ENCODE results near the gene RNU4-1. TPM values are rescaled to one million over a fixed set of nuclear protein-coding genes. Genes with fewer than 3 reads are reported as not detected.

RNU4-1 gene
- total RNA-seq, 1 donor from 2014 or later = 3,997 TPM

DNA sequence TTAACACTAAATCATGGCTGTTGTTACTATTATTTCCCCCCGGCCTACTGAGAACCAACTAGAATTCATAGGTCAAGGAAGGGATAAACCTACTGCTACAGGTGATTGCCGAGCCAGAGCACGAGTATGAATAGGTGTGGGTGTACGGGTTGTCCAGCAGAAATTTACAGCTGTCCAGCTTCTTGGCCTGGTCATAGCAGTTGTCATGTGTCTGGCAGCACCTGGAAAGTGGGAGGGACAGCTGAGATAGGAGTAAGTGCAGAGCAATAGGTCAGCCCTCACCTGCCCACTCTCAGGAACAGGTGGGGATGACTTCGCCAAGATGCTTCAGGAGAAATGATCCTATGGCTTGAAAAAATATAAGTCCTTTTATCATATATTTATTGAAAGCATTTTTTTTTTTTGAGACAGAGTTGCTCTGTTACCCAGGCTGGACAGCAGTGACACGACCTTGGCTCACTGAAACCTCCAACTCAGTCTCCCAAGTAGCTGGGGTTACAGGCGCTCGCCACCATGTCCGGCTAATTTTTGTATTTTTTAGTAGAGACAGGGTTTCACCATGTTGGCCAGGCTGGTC lies 31.9 kb upstream of the RNU4-1 start:
- H3K27me3 Mint-ChIP-seq = peaks cover 9% of the 10 kb centered on the region
- H3K4me3 Mint-ChIP-seq = peak overlapping the region; percentile 83
- no peak for ATAC-seq (ENCODE audit: low read depth)
- ChIA-PET POLR2A (no interaction called here), CTCF (interaction anchor here (1.3 kb wide), 1 partner anchor 97 kb away, joined by 4 read pairs; no protein-coding TSS in a partner anchor)
- H3K27ac Mint-ChIP-seq = no peak overlapping the region
- intact Hi-C loops (cut with micrococcal nuclease) = loop anchor here (1.0 to 2.0 kb wide), 4 partner anchors 97 to 171 kb away; partner anchors contain the start of gene DYNLL1
- no peak for DNase-seq
- TF ChIP-seq, protein P1, sequence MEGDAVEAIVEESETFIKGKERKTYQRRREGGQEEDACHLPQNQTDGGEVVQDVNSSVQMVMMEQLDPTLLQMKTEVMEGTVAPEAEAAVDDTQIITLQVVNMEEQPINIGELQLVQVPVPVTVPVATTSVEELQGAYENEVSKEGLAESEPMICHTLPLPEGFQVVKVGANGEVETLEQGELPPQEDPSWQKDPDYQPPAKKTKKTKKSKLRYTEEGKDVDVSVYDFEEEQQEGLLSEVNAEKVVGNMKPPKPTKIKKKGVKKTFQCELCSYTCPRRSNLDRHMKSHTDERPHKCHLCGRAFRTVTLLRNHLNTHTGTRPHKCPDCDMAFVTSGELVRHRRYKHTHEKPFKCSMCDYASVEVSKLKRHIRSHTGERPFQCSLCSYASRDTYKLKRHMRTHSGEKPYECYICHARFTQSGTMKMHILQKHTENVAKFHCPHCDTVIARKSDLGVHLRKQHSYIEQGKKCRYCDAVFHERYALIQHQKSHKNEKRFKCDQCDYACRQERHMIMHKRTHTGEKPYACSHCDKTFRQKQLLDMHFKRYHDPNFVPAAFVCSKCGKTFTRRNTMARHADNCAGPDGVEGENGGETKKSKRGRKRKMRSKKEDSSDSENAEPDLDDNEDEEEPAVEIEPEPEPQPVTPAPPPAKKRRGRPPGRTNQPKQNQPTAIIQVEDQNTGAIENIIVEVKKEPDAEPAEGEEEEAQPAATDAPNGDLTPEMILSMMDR (IDR thresholded peaks at IDR 0.05) = no peak
- H3K36me3 Mint-ChIP-seq (ENCODE audit: low read depth) = no peaks in the 10 kb centered on the region
- peaks cover 7% of the 10 kb centered on the region for H3K4me1 Mint-ChIP-seq
- no peaks in the 10 kb centered on the region for H3K9me3 Mint-ChIP-seq

DNA sequence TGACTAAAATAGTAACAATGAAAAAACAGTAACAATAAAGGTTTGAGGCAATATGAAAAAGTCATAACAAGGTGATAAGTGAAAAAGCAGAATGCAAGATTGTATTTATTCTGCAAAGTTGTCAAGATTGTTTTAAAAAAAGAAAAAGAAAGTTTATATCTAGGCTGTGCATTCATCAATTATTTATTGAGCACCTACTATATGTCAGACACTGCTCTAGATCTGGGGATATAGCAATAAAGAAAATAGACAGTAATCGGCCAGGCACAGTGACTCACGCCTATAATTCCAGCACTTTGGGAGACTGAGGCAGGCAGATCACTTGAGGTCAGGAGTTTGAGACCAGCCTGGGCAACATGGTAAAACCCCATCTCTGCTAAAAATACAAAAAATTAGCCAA lies 30.7 kb upstream of the RNU4-1 start:
- H3K27ac Mint-ChIP-seq = no peak overlapping the region
- TF ChIP-seq, protein P1 (IDR thresholded peaks at IDR 0.05) = no peak
- H3K4me3 Mint-ChIP-seq = no peak overlapping the region
- peaks cover 9% of the 10 kb centered on the region for H3K27me3 Mint-ChIP-seq
- H3K36me3 Mint-ChIP-seq (ENCODE audit: low read depth) = no peaks in the 10 kb centered on the region
- POLR2A ChIA-PET = no interaction called here
- intact Hi-C loops (cut with micrococcal nuclease) = loop anchor here (2.0 kb wide), 1 partner anchor 107 kb away; no protein-coding TSS in a partner anchor
- H3K4me1 Mint-ChIP-seq = peaks cover 7% of the 10 kb centered on the region
- no peaks in the 10 kb centered on the region for H3K9me3 Mint-ChIP-seq
- ATAC-seq (ENCODE audit: low read depth) (no peak), DNase-seq (no peak)
- CTCF ChIA-PET = interaction anchor here (0.6 kb wide), 1 partner anchor 97 kb away, joined by 3 read pairs; no protein-coding TSS in a partner anchor

DNA sequence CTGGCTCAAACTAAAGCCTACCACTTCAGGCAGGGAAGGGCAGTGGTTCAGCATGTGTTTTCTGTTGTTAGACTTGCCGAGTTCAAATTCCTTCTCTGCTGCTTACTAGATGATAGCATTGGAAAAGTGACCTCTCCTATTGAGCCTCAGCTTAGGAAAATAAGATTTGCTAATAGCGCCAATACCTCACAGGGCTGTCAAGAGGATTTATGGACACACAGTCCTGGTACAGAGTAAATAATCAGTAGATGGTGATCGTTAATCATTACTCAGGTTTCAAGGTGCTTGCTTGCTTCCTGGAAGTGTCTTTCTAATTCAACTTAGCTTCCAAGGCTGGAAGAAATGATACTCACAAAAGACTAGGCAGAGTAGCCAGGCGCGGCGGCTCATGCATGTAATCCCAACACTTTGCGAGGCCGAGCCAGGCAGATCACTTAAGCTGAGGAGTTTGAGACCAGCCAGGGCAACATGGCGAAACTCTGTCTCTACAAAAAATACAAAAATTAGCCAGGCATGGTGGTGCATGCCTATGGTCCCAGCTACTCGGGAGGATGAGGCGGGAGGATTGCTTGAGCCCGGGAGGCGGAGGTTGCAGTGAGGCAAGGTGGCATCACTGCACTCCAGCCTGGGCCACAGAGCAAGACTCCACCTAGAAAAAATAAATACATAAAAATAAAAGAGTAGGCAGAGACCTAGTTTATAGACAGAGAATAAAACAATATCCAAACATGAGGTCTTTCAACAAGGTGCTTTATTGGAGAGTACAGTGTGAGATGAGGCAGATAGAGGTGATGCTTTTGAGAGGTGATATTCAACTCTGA lies 28.6 kb upstream of the RNU4-1 start:
- ChIA-PET CTCF (no interaction called here), POLR2A (interaction anchor here (0.6 to 0.8 kb wide), 2 partner anchors 30 to 33 kb away, joined by 3 to 5 read pairs; partner anchors contain the start of gene RNU4-2)
- Mint-ChIP-seq H3K27ac (no peak overlapping the region), H3K4me3 (no peak overlapping the region), H3K27me3 (peaks cover 5% of the 10 kb centered on the region), H3K4me1 (peaks cover 19% of the 10 kb centered on the region), H3K9me3 (peaks cover 3% of the 10 kb centered on the region), H3K36me3 (ENCODE audit: low read depth) (no peaks in the 10 kb centered on the region)
- TF ChIP-seq, protein P1 (IDR thresholded peaks at IDR 0.05) = no peak
- intact Hi-C loops (cut with micrococcal nuclease) = no loop called here
- DNase-seq (no peak), ATAC-seq (ENCODE audit: low read depth) (no peak)

- Mint-ChIP-seq H3K9me3 (peaks cover 3% of the 10 kb centered on the region), H3K4me3 (peak overlapping the region; percentile 88), H3K4me1 (peaks cover 13% of the 10 kb centered on the region), H3K27me3 (peaks cover 1% of the 10 kb centered on the region), H3K36me3 (ENCODE audit: low read depth) (no peaks in the 10 kb centered on the region), H3K27ac (peak overlapping the region; percentile 90)
- TF ChIP-seq, protein P1 (IDR thresholded peaks at IDR 0.05) = no peak
- ChIA-PET CTCF (interaction anchor here (1.1 to 1.5 kb wide), 4 partner anchors 9 to 25 kb away, joined by 3 to 12 read pairs (median 6); partner anchors contain the start of genes RNU4-1, RNU4-2 and SIRT4), POLR2A (interaction anchor here (0.6 to 5.0 kb wide), 8 partner anchors 12 to 1485 kb away, joined by 3 to 74 read pairs (median 4); partner anchors contain the start of genes RNU4-1, RNU4-2, RPLP0 and SIRT4)
- ATAC-seq (ENCODE audit: low read depth) = peak; percentile 99
- DNase-seq = peak; percentile 100
- intact Hi-C loops (cut with micrococcal nuclease) = loop anchor here (1.0 to 5.0 kb wide), 7 partner anchors 15 to 369 kb away; partner anchors contain the start of genes COQ5, COX6A1, MLEC and POP5
Observed at GRCh38 chr12:120317224-120318105, 24.4 kb upstream of the RNU4-1 start.

All from activated B cell treated with CpG ODN at 0.5 μM for 24 hours (primary cell).